SK-N-SH (cell line): ENCODE measurements around the gene NCF2. TPM values are rescaled to one million over a fixed set of nuclear protein-coding genes. Genes with fewer than 3 reads are reported as not detected.

Experiments used
- CTCF ChIA-PET: fragments of 300-600, 350-600 bp; formaldehyde crosslinking; extraction: SDS; loops from one replicate; lab custom pipeline; 2021; lab: Yijun Ruan, JAX
- POLR2A ChIA-PET: fragments of 350-600 bp; sonication (Branson Sonifier 250); formaldehyde crosslinking; extraction: SDS; loops from one replicate; lab custom pipeline; 2020; ENCODE audit warnings: antibody characterized with exemption, inconsistent platforms; lab: Yijun Ruan, JAX
- DNase-seq: peaks from one replicate; pipeline ENCODE4 v3.0.0; 2012
- H2AFZ ChIP-seq: fragments of 200-600 bp; sonication (generic); 2 replicates; pipeline ENCODE4 v1.8.1; 2016; ENCODE audit warnings: antibody characterized with exemption, mild to moderate bottlenecking, low read depth
- H3F3A ChIP-seq: fragments of 200-600 bp; sonication (generic); replicated peaks from 2 replicates; pipeline ENCODE3; 2016; ENCODE audit warnings: antibody characterized with exemption, mild to moderate bottlenecking; ENCODE audit not compliant: insufficient read depth
- H3K27ac ChIP-seq, 2 experiments: fragments of 200-500 bp in 1 of 2; fragments of 200-600 bp in 1 of 2; sonication (Bioruptor generic) in 1 of 2; sonication (generic), shearing (Covaris generic) in 1 of 2; 2 replicates each; pipeline versions ENCODE4 v1.5.1 to v1.6.1; 2014 to 2016; ENCODE audit warnings: low read depth in 2 of 2, inconsistent platforms in 1 of 2, low read length in 1 of 2, mild to moderate bottlenecking in 1 of 2, mixed read lengths in 1 of 2
- H3K27me3 ChIP-seq: fragments of 200-600 bp; sonication (generic), shearing (Covaris generic); 2 replicates; pipeline ENCODE4 v1.6.1; 2016; ENCODE audit warnings: mixed run types; ENCODE audit not compliant: insufficient read depth
- H3K36me3 ChIP-seq, 2 experiments: fragments of 200-500 bp in 1 of 2; fragments of 200-600 bp in 1 of 2; sonication (Bioruptor generic) in 1 of 2; sonication (generic) in 1 of 2; replicated peaks in 1 of 2; 2 replicates each; pipeline versions ENCODE3 to v1.5.1; 2014 to 2016; ENCODE audit warnings: low read length in 1 of 2, mild to moderate bottlenecking in 1 of 2; ENCODE audit not compliant: insufficient read depth in 2 of 2, control insufficient read depth in 1 of 2
- H3K4me1 ChIP-seq, 2 experiments: fragments of 200-500 bp in 1 of 2; fragments of 200-600 bp in 1 of 2; sonication (Bioruptor generic) in 1 of 2; sonication (generic), shearing (Covaris generic) in 1 of 2; 2 replicates each; pipeline versions ENCODE4 v1.5.1 to v1.6.1; 2014 to 2016; ENCODE audit warnings: low read depth in 1 of 2, low read length in 1 of 2, mixed run types in 1 of 2; ENCODE audit not compliant: insufficient read depth in 2 of 2, control insufficient read depth in 1 of 2
- H3K4me2 ChIP-seq: fragments of 200-600 bp; sonication (generic), shearing (Covaris generic); 2 replicates; pipeline ENCODE4 v1.6.1; 2017; ENCODE audit warnings: mixed run types
- H3K4me3 ChIP-seq, 2 experiments: fragments of 200-500 bp in 1 of 2; fragments of 200-600 bp in 1 of 2; sonication (Bioruptor generic) in 1 of 2; sonication (generic), shearing (Covaris generic) in 1 of 2; 2 replicates each; pipeline versions ENCODE4 v1.5.1 to v1.8.1; 2014 to 2016; ENCODE audit warnings: low read depth in 2 of 2, inconsistent platforms in 1 of 2, low read length in 1 of 2, mild to moderate bottlenecking in 1 of 2, mixed read lengths in 1 of 2, moderate library complexity in 1 of 2
- H3K79me2 ChIP-seq: fragments of 200-600 bp; sonication (generic); 2 replicates; pipeline ENCODE4 v1.8.1; 2017; ENCODE audit warnings: mild to moderate bottlenecking; ENCODE audit not compliant: insufficient read depth
- H3K9ac ChIP-seq: fragments of 200-600 bp; sonication (generic); 2 replicates; pipeline ENCODE4 v1.6.1; 2017; ENCODE audit warnings: mixed run types
- H3K9me2 ChIP-seq: fragments of 200-600 bp; sonication (generic); 2 replicates; pipeline ENCODE4 v1.6.1; 2017; ENCODE audit warnings: mixed run types
- H3K9me3 ChIP-seq: fragments of 200-600 bp; sonication (generic); 2 replicates; pipeline ENCODE4 v1.6.1; 2017; ENCODE audit warnings: mixed run types, mild to moderate bottlenecking, moderate library complexity
- H4K20me1 ChIP-seq: fragments of 200-600 bp; sonication (generic); 2 replicates; pipeline ENCODE4 v1.6.1; 2017; ENCODE audit warnings: mild to moderate bottlenecking, mixed run types; ENCODE audit not compliant: insufficient read depth
- CHD2 ChIP-seq: fragments of 150-350 bp; IDR thresholded peaks from 2 replicates; pipeline ENCODE4 v1.6.1; 2018; ENCODE audit warnings: low read length; ENCODE audit not compliant: partially characterized antibody
- EP300 ChIP-seq, 2 experiments: IDR thresholded peaks; 2 replicates each; pipeline versions ENCODE4 v1.4.0 to v1.6.1; 2012; ENCODE audit warnings: borderline replicate concordance in 1 of 2, low read depth in 1 of 2, low read length in 1 of 2
- EZH2phosphoT487 ChIP-seq: fragments of 200-600 bp; sonication (generic); IDR thresholded peaks from 2 replicates; pipeline ENCODE4 v1.6.1; 2017; ENCODE audit warnings: low read depth, mixed run types, mild to moderate bottlenecking, antibody characterized with exemption, moderate library complexity, borderline replicate concordance
- MEF2A ChIP-seq: IDR thresholded peaks from 2 replicates; pipeline ENCODE4 v1.4.0; 2012; ENCODE audit warnings: low read depth, borderline replicate concordance
- MXI1 ChIP-seq: IDR thresholded peaks from 2 replicates; pipeline ENCODE4 v1.6.1; 2012; ENCODE audit warnings: mild to moderate bottlenecking, low read depth, low read length, improper control_type of control experiment
- NRF1 ChIP-seq: IDR thresholded peaks from 2 replicates; pipeline ENCODE4 v1.6.1; 2012; ENCODE audit warnings: low read depth, mild to moderate bottlenecking, low read length
- RAD21 ChIP-seq: IDR thresholded peaks from 2 replicates; pipeline ENCODE4 v1.6.1; 2012; ENCODE audit warnings: mild to moderate bottlenecking, low read length
- RCOR1 ChIP-seq: fragments of 150-350 bp; IDR thresholded peaks from 2 replicates; pipeline ENCODE4 v1.6.1; 2017; ENCODE audit warnings: antibody characterized with exemption, low read length
- RFX5 ChIP-seq: IDR thresholded peaks from 2 replicates; pipeline ENCODE4 v1.6.1; 2012; ENCODE audit warnings: mild to moderate bottlenecking, improper control_type of control experiment, low read length
- SMC3 ChIP-seq: IDR thresholded peaks from 2 replicates; pipeline ENCODE4 v1.6.1; 2012; ENCODE audit warnings: low read depth, low read length, improper control_type of control experiment
- TAF1 ChIP-seq: IDR thresholded peaks from 2 replicates; pipeline ENCODE4 v1.6.1; 2012; ENCODE audit warnings: low read depth, mild to moderate bottlenecking, low read length, moderate library complexity, borderline replicate concordance
- TCF12 ChIP-seq: IDR thresholded peaks from 2 replicates; pipeline ENCODE4 v1.4.0; 2012
- WGBS: methylation state at CpG from one replicate; pipeline ENCODE4 v1.1.6; 2017; ENCODE audit warnings: low lambda C conversion rate; 5-methylcytosine and 5-hydroxymethylcytosine counted together
- polyA plus RNA-seq, 3 experiments: library from polyadenylated mRNA; depleted of rRNA; stranded (reverse); fragments of >200 nt; gene quantifications; 2 replicates each; pipeline ENCODE4 v1.2.3, GENCODE V29; 2012
- TF ChIP-seq, protein P1 (sequence below): fragments of 150-350 bp; IDR thresholded peaks from 2 replicates; pipeline ENCODE4 v1.6.1; 2017; ENCODE audit warnings: antibody characterized with exemption, low read length, low read depth, borderline replicate concordance
- TF ChIP-seq, protein P2 (sequence below): IDR thresholded peaks from 2 replicates; pipeline ENCODE4 v1.4.0; 2012; ENCODE audit warnings: low read depth, borderline replicate concordance
- TF ChIP-seq, protein P3 (sequence below): IDR thresholded peaks from 2 replicates; pipeline ENCODE4 v1.4.0; 2012; ENCODE audit warnings: low read depth, borderline replicate concordance

The NCF2 gene
- polyA plus RNA-seq, 1 of the 3 experiments (the other 2 are of a cell fraction): 2.0 TPM

DNA sequence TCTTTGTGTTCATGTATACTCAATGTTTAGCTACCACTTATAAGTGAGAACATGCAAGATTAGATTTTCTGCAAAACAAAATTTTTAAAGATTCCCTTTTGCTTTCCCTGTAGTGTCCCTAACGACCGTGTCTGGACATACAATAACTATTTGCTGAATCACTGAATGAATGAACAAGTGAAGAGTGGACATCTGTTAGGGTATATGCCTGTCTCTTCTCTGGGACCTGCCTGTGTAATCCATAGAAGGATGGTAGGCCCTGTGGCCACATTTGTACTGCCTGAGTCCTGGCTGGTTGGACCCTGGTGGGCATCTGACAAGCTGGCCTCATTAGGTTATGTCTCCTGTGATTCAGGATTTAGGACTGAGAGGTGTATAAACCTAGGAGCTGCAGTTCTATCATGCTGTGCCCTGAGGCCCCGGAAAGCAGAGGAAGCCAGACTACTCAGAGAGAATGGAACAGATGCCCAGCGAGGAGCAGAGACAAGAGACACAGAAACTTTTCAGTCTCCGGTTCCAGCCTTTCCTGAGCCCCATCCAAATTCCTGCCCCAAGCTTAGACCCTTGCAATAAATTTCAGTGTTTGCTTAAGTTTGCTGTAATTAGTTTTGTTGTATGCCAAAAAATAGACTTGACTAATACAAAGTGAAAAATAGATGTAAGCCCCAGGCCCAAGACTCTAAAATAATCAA is 7.5 kb upstream of the NCF2 start:
- H3K9me2 ChIP-seq: no peaks in the 10 kb centered on the region
- 81% methylated on average over 5 of the region's 5 CpGs for WGBS
- peaks cover 8% of the 10 kb centered on the region for H3F3A ChIP-seq
- no peak overlapping the region for H3K9ac ChIP-seq
- no peaks in the 10 kb centered on the region for H3K27me3 ChIP-seq
- H2AFZ ChIP-seq: peak overlapping the region; percentile 45; the same call in 1 of the 2 replicates
- H3K27ac ChIP-seq: peak overlapping the region; percentile 25 to 31; a peak in 2 of 4 replicates
- no peak for TF ChIP-seq EP300 (IDR thresholded peaks at IDR 0.05; ENCODE audit: borderline replicate concordance in 1 of 2, low read depth in 1 of 2, low read length in 1 of 2)
- no peak for TF ChIP-seq RAD21
- no peak for TF ChIP-seq CHD2
- TF ChIP-seq NRF1: no peak
- TF ChIP-seq, protein P1, sequence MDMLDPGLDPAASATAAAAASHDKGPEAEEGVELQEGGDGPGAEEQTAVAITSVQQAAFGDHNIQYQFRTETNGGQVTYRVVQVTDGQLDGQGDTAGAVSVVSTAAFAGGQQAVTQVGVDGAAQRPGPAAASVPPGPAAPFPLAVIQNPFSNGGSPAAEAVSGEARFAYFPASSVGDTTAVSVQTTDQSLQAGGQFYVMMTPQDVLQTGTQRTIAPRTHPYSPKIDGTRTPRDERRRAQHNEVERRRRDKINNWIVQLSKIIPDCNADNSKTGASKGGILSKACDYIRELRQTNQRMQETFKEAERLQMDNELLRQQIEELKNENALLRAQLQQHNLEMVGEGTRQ: no peak
- TF ChIP-seq, protein P2, sequence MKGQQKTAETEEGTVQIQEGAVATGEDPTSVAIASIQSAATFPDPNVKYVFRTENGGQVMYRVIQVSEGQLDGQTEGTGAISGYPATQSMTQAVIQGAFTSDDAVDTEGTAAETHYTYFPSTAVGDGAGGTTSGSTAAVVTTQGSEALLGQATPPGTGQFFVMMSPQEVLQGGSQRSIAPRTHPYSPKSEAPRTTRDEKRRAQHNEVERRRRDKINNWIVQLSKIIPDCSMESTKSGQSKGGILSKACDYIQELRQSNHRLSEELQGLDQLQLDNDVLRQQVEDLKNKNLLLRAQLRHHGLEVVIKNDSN: no peak
- TF ChIP-seq TAF1: no peak
- no peak for TF ChIP-seq RFX5
- TF ChIP-seq MXI1: no peak
- TF ChIP-seq MEF2A: no peak
- TF ChIP-seq RCOR1: no peak
- TF ChIP-seq, protein P3, sequence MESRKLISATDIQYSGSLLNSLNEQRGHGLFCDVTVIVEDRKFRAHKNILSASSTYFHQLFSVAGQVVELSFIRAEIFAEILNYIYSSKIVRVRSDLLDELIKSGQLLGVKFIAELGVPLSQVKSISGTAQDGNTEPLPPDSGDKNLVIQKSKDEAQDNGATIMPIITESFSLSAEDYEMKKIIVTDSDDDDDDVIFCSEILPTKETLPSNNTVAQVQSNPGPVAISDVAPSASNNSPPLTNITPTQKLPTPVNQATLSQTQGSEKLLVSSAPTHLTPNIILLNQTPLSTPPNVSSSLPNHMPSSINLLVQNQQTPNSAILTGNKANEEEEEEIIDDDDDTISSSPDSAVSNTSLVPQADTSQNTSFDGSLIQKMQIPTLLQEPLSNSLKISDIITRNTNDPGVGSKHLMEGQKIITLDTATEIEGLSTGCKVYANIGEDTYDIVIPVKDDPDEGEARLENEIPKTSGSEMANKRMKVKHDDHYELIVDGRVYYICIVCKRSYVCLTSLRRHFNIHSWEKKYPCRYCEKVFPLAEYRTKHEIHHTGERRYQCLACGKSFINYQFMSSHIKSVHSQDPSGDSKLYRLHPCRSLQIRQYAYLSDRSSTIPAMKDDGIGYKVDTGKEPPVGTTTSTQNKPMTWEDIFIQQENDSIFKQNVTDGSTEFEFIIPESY: no peak
- no peak overlapping the region for H3K4me3 ChIP-seq
- peaks cover 0 to 6% of the 10 kb centered on the region in 2 experiments; a peak in 1 of 4 replicates for H3K4me1 ChIP-seq
- no peaks in the 10 kb centered on the region for H3K36me3 ChIP-seq
- ChIA-PET POLR2A (no interaction called here), CTCF (interaction anchor here (4.2 kb wide), 1 partner anchor 11 kb away, joined by 19 read pairs; no protein-coding TSS in a partner anchor)
- no peaks in the 10 kb centered on the region for H3K9me3 ChIP-seq
- H4K20me1 ChIP-seq: no peaks in the 10 kb centered on the region
- H3K79me2 ChIP-seq: no peaks in the 10 kb centered on the region
- DNase-seq: no peak
- no peak overlapping the region for H3K4me2 ChIP-seq

- 92% methylated on average over 5 of the region's 5 CpGs for WGBS
- ChIA-PET CTCF (no interaction called here), POLR2A (no interaction called here)
Measured at GRCh38 chr1:183596500-183596899, 6.2 kb upstream of the NCF2 start.

More at GRCh38 chr1:183596500-183596899, 6.2 kb upstream of the NCF2 start:
- DNase-seq: no peak
- Histone ChIP-seq H3K36me3 (no peaks in the 10 kb centered on the region), H3K9ac (no peak overlapping the region), H2AFZ (no peak overlapping the region), H3K9me2 (no peaks in the 10 kb centered on the region), H3K79me2 (no peaks in the 10 kb centered on the region), H3K27me3 (no peaks in the 10 kb centered on the region), H3K27ac (no peak overlapping the region), H3K9me3 (no peaks in the 10 kb centered on the region), H3K4me3 (no peak overlapping the region), H4K20me1 (no peaks in the 10 kb centered on the region), H3K4me2 (no peak overlapping the region), H3K4me1 (peaks cover 0 to 6% of the 10 kb centered on the region in 2 experiments; a peak in 1 of 4 replicates), H3F3A (peaks cover 8% of the 10 kb centered on the region)
- TF ChIP-seq TCF12 (no peak), CHD2 (no peak), SMC3 (no peak), RFX5 (no peak), EZH2phosphoT487 (no peak)
